GM18861 (cell line): ENCODE measurements around the gene MOK.

ENCODE experiments used
- ATAC-seq: cut with Tn5 transposase; IDR thresholded peaks from one replicate; pipeline ENCODE4 v1.9.1; 2021; ENCODE audit not compliant: unreplicated experiment

Gene MOK

GRCh38 chr14:102226356-102227125 is 78.4 kb downstream of the MOK start:
- ATAC-seq, result no peak

DNA sequence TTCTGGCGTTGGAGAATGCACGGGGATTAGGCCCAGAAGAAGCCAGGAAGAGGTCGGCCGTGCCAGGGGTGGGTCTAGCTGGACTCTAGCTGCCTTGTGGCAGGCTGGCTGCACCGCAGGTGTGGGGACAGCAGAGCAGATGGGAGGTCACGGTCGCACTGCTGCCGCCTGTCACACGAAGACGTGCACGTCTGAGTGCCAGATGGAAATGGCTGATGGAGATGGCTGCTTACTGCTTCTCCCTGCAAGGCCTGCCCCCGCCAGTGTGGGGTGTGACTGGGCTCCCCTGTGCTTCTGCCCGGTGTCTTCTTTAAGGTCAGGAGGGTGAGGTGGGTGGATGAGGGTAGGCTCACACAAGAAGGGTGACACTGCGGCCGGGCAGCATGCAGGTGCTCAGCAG is 79.0 kb downstream of the MOK start:
- ATAC-seq, result no peak

GRCh38 chr14:102225386-102225785 is 79.6 kb downstream of the MOK start:
- ATAC-seq, result no peak

DNA sequence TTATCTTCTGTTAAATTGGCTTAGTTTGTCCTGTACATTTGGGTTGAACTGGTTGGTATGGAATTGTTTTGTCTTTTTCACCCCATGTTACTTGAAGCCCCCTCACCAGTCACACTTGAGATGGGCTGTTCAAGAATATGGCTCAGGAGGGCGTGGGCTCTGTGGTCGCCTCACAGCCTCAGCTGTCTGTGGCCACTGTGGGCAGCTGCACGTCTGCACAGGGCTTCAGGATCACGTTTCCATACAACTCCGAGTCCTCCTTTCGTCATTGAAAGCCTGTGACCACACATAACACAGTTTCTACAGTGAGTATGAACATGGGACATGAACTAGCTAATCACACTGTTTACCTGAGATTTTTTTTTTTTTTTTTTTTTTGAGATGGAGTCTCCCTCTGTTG is 81.3 kb downstream of the MOK start:
- ATAC-seq, result no peak

DNA sequence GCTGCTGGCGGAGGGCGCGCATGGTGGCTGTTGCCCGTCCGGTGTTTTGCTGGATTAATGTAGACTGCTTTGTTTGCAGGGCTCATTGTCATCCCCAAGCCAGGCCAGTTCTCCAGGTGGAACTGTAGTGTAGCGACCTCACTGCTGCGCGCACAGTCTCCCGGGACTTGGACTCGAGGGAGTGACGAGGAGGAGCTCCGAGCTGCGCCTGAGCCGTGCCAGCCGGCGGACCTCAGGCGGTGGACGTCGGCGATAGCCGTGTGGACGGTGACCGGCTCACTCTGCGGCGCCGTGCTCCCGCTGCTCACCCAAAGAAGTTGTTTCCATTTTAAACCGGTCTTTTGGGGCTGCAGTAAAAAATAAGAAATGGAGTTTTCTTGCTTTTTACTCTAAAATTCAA is 82.2 kb downstream of the MOK start:
- ATAC-seq, result no peak

GRCh38 chr14:102222009-102222575 is 82.9 kb downstream of the MOK start:
- no peak for ATAC-seq

GRCh38 chr14:102221026-102221425 is 83.9 kb downstream of the MOK start:
- ATAC-seq, result no peak

DNA sequence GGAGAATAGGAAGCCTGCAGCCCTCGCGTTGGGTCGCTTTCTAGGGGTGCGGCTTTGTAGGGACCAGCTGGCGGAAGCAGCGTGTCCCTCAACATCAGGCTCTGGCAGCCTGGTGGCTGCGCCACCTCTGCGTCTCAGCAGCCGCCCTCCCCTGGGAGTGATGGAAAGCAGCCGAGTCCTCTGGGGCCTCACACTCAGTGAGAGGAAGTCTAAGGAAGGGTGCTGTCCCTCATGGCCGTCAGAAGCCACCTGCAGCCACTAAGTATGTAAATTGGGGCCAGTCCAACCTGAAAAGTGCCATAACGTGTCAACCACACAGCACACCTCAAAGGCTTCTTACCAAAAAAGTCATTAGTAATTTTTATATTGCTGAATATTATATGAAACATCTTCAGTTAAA is 84.9 kb downstream of the MOK start:
- ATAC-seq, result peak; percentile 91

- ATAC-seq, result no peak
Observed at GRCh38 chr14:102219316-102219715, 85.6 kb downstream of the MOK start.

DNA sequence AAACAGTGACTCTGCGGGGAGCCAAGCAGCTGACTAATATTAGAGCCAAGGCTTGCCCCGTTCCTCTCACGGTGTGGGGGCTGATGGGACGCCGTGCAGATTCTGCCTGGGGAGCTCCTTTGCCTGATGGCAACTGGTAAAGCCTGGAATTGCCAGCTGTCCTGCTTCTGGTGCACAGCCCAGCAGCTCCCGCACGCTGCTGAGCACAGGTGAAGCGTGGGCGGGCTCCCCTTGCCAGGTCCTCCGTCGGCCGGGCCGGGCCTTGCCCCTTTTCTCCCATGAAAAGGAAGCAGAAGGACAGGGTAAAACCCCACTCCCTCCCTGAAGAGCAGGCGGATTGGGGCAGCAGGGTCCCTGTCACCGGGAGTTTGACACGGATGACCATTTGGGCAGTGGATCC is 86.3 kb downstream of the MOK start:
- no peak for ATAC-seq

DNA sequence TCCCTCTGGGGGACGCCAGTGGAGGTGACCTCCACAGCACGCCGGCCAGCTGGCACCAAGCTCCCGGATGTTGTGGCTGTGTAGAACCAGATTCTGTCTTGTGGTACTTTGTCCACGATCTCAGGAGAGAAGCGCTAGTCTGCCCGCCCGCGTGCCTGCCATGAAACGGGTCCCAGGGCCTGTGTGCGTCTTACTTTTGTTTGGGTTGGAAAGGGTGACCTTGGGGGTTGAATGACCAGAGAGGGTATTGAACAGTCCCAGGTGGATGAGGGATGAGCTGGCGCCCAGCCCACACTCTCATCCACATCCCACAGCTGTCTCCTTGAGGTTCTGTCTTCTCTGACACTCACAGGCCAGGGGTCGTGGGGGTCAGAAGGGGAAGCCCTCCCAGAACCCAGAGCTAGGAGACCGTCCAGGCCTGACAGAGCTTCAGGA is 87.0 kb downstream of the MOK start:
- no peak for ATAC-seq

GRCh38 chr14:102217399-102217798 is 87.6 kb downstream of the MOK start:
- no peak for ATAC-seq

DNA sequence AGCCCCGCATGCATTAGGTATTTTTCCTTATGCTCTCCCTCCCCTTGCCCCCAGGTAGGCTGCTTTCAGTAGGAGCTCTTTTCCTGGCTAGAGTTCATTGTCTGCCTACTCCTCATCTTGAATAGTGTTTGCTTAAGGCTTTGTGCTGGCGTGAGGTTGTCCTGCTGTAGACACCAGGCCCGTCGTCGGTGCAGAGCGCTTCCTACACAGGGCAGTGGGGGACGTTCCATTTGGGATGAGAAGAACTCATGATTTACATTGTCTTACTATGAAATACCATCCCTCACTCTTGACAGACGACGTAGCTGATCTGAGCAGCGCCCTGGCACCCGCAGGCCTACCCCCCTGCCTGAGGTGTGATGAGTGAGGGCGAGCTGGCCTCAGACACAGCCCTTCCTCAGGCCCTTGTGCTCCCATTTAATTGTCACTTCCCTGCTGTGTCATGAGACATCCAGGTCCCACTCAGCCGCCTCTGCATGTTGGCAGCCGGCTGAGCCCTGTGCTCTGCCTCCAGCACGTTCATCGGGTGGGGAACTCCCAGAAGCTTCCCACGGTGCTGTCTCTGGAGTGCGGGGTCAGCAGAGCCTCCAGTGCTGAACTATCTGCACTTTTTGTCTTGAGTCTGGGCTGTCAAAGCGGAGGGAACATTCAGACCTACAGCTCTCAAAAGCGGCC is 89.3 kb downstream of the MOK start:
- no peak for ATAC-seq

- no peak for ATAC-seq
Observed at GRCh38 chr14:102215071-102215470, 89.9 kb downstream of the MOK start.

- ATAC-seq, result no peak
Observed at GRCh38 chr14:102213984-102214658, 90.8 kb downstream of the MOK start.

- no peak for ATAC-seq
Observed at GRCh38 chr14:102213470-102213869, 91.5 kb downstream of the MOK start.

- no peak for ATAC-seq
Observed at GRCh38 chr14:102212845-102213244, 92.1 kb downstream of the MOK start.

DNA sequence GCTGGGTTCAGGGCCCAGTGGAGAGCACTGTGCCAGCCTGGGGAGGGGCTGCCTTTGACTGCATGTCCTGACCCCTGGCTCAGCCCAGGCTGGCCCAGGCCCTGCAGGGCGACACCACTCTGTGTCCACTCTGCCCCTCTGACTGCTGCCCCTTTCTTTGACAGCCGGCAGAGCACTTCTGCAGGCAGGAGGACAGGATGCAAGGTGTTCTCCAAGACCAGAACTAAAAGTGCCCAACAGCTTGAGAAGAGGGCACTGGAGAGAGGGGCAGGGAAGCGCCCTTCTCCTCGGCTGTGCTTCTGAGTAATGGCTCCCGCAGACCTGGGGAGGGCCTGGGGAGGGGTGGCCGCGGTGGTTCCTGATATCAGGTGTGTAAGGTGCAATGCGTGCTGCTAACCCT is 92.6 kb downstream of the MOK start:
- ATAC-seq, result no peak

DNA sequence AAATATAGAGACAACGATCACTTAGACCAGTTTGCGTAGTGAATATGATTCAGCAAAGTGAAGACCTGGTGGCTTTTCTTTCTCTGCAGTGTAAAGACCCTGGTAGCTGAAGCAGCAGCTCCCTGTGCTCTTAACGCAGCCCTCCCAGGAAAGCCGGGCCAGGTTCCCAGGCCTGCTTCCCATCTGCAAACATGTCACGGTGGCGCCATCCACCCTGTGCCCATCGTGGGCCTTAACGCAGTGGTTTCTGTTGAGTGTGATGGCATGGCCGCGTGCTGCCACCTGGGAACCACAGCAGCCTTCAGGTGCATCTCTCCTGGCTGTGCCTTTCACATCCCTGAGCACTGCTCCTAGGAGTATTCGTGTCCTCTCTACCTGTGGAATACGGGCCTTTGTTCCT is 93.7 kb downstream of the MOK start:
- no peak for ATAC-seq

- no peak for ATAC-seq
Observed at GRCh38 chr14:102210421-102211042, 94.4 kb downstream of the MOK start.

DNA sequence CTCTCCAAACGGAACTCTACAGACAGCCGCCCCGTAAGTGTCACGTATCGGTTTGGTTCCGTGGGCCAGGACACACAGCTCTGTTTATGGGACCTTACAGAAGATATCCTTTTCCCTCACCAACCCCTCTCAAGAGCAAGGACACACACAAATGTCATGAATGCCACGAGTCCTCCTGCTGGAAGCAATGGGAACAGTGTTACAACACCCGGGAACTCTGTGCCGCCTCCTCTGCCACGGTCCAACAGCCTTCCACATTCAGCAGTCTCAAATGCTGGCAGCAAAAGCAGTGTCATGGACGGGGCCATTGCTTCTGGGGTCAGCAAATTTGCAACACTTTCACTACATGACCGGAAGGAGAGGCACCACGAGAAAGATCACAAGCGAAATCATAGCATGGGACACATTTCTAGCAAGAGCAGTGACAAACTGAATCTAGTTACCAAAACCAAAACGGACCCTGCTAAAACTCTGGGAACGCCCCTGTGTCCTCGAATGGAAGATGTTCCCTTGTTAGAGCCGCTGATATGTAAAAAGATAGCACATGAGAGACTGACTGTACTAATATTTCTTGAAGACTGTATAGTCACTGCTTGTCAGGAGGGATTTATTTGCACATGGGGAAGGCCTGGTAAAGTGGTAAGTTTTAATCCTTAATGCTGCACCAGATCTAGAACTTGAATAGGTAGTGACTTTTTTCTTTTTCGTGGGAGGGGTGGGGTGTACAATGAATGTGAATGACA is 95.6 kb downstream of the MOK start:
- ATAC-seq, result no peak
